OCI-LY3 (cell line): ENCODE measurements around the gene NYNRIN.

Experiments
- EZH2phosphoT487 ChIP-seq: fragments of 200-600 bp; shearing (Covaris generic); IDR thresholded peaks from 2 replicates; pipeline ENCODE4 v1.6.1; 2018; ENCODE audit warnings: antibody characterized with exemption, mixed run types, low read depth
- TF ChIP-seq, protein P1 (sequence below): fragments of 200-600, 300-600 bp; sonication (generic); IDR thresholded peaks from 2 replicates; pipeline ENCODE4 v1.5.1; 2014; ENCODE audit warnings: antibody characterized with exemption, low read length, low read depth

DNA sequence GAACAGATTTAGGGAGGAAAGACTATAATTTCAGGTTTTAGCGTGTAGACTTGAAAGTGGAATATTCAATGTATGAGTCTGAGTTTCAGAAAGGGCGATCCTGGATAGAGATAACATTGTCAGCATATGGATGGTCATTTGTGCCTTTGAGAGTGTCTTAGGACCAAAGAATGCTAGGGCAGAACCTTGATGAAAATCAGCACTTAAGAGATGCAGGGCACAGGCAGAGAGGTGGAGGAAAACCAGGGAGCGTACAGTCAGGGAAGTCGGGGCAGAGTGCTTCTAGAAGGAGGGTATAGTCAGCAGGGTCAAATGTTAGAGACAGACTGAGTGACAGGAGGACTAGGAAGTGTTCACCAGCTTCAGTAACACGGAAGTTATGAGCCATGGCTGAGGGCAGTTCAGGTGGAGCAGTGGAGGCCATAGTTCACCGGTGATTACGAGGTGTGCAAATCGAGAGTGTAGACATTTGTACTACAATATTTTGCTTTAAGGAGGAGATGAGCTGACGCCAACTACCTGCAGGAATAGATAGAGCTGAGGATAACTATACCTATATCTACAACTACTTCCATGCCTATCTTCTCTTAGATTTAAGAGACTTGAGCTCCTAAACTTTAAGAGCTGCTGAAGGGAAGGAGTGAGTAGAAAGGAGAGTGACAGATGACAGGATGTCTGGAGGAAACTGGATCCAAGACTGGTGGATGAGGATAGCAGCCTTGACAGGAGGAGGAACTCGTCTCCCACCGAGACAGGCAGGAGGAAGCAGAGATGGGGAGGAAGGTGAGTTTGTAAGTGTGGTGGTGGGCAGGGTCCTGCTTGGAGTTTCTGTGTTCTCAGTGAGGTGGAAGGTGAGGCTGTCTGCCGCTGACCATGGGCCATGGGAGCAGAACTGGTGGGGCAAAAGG lies 24.1 kb downstream of the NYNRIN start:
- TF ChIP-seq, protein P1, sequence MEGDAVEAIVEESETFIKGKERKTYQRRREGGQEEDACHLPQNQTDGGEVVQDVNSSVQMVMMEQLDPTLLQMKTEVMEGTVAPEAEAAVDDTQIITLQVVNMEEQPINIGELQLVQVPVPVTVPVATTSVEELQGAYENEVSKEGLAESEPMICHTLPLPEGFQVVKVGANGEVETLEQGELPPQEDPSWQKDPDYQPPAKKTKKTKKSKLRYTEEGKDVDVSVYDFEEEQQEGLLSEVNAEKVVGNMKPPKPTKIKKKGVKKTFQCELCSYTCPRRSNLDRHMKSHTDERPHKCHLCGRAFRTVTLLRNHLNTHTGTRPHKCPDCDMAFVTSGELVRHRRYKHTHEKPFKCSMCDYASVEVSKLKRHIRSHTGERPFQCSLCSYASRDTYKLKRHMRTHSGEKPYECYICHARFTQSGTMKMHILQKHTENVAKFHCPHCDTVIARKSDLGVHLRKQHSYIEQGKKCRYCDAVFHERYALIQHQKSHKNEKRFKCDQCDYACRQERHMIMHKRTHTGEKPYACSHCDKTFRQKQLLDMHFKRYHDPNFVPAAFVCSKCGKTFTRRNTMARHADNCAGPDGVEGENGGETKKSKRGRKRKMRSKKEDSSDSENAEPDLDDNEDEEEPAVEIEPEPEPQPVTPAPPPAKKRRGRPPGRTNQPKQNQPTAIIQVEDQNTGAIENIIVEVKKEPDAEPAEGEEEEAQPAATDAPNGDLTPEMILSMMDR: no peak
- no peak for TF ChIP-seq EZH2phosphoT487
